HPDE6-E6E7 (cell line): ENCODE results near the gene EBI3.
"Not testable (repeated sequence)": the region's sequence is repeated elsewhere in the genome, so short reads cannot be mapped to it uniquely, and the experiment has no call there.

Experiments
- DNase-seq: peaks from one replicate; pipeline ENCODE4 v3.0.0; 2011; ENCODE audit warnings: missing footprints; ENCODE audit errors: extremely low spot score

Gene EBI3

DNA sequence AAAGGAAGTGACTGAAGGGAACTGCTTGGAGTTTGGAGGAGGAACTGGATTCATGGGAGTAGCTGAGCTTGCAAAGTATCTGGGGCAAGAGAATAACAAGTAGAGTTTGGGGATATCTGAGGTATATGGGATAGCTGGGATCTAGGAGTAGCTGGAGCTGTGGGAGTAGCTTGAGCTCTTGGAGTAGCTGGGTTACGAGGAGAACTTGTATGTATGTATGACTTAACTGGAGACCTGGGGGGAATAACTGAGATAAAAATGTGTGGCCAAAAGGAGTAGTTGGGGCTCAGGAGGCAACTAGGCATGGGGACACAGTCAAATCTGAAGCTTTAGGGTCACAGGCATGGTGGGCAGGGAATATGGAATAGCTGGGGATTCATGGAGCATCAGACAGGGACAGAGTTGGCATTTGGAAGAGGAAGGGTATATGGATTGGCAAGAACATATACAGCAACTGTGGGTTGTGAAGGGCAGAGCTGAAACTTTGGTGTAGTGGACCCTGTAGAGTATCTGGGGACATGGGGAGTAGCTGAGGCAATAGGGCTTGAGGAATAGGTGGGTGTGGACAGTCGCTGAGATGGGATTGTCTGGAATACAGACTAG lies 28.3 kb upstream of the EBI3 start:
- no peak for DNase-seq

DNA sequence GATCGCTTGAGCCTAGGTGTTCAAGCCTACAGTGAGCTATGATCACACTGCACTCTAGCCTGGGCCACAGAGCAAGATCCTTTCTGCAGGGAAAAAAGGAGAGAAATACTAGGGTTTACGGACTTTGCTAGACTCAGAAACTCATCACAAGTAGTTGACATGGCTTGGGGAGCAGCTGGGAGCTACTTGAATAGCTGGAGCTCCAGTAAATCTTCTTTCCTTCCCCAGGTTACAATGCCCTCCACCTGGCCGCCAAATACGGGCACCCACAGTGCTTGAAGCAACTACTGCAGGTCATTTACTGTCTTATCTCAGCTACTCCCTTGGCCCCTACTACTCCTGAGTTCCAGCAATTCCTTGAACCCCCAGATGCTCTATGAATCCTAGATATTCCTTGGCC lies 27.5 kb upstream of the EBI3 start:
- no peak for DNase-seq

DNA sequence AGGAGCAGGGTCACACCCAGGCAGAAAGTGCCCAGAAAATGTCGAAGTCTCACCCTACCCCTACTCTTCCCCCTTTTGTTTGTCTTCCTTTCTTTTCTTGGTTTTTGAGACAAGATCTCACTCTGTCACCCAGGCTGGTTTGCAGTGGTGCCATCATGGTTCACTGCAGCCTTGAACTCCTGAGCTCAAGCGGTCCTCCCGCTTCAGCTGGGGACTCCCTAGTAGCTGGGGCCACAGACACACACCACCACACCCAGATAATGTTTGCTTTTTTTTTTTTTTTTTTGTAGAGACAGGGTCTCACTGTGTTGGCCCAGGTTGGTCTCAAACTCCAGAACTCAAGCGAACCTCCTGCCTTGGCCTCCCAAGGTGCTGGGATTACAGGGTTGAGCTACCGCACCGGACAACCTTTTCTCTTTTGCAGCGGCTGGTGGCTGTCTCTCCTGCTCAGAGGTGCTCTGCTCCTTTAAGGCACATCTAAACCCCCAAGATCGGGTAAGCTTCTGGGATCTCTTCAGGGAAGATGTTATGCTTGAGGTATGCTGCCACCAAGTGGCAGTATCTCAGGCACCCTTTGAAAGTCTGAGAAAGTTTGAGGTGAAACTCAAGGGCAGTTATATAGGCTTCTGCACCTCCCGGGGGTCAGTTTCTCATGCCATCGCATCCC lies 22.4 kb upstream of the EBI3 start:
- DNase-seq, result no peak

- DNase-seq, result no peak
Measured at GRCh38 chr19:4208385-4209094, 20.8 kb upstream of the EBI3 start.

GRCh38 chr19:4210166-4210731 lies 19.1 kb upstream of the EBI3 start:
- no peak for DNase-seq

GRCh38 chr19:4213116-4213515 lies 16.2 kb upstream of the EBI3 start:
- DNase-seq, result no peak

- no peak for DNase-seq
Measured at GRCh38 chr19:4215807-4216206, 13.5 kb upstream of the EBI3 start.

GRCh38 chr19:4216846-4217245 lies 12.5 kb upstream of the EBI3 start:
- no peak for DNase-seq

- DNase-seq, result no peak
Measured at GRCh38 chr19:4217429-4218264, 11.7 kb upstream of the EBI3 start.

DNA sequence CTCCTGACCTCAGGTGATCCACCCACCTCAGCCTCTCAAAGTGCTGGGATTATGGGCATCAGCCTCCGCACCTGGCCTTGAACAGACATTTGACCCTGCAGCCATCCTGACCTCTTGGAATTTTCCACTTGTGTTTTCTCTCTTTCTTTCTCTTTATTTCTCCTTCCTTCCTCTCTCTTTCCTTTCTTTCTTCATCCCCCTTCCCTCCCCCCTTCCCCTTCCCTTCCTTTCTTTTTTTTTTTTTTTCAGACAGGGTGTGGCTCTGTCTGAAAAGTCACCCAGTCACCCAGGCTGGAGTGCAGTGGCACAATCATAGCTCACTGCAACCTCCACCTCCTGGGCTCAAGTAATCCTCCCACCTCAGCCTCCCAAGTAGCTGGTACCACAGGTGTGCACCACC lies 10.8 kb upstream of the EBI3 start:
- DNase-seq, result not testable (repeated sequence)

GRCh38 chr19:4220188-4220587 lies 9.1 kb upstream of the EBI3 start:
- DNase-seq, result no peak

GRCh38 chr19:4224470-4224869 lies 4.9 kb upstream of the EBI3 start:
- no peak for DNase-seq

- no peak for DNase-seq
Measured at GRCh38 chr19:4225885-4226284, 3.4 kb upstream of the EBI3 start.

DNA sequence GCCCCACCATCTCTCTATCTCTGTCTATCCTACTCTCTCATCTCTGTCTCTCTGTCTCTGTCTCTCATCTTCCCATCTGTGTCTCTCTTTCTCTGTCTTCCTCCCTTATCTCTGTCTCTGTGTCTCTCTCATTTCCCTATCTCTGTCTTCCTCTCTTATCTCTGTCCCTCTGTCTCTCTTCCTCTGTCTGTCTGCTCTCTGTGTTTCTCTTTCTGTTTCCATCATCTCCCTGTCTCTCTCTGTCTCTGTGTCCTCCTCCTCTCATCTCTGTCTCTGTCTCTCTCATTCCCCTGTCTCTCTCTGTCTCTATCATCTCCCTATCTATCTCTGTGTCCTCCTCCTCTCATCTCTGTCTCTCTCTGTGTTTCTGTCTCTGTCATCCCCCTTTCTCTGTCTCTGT lies 1.6 kb upstream of the EBI3 start:
- no peak for DNase-seq

DNA sequence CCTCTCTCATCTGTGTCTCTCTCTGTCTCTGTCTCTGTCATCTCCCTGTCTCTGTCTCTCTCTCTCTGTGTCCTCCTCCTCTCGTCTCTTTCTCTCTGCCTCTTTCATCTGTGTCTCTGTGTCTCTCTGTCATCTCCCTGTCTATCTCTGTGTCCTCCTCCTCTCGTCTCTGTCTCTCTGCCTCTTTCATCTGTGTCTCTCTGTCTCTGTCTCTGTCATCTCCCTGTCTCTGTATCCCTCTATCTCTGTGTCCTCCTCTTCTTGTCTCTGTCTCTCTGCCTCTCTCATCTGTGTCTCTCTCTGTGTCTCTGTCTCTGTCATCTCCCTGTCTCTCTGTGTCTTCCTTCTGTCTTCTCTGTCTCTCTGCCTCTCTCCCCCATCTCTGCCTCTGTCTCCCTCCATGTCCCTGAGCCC lies 551 bp upstream of the EBI3 start:
- DNase-seq, result no peak

DNA sequence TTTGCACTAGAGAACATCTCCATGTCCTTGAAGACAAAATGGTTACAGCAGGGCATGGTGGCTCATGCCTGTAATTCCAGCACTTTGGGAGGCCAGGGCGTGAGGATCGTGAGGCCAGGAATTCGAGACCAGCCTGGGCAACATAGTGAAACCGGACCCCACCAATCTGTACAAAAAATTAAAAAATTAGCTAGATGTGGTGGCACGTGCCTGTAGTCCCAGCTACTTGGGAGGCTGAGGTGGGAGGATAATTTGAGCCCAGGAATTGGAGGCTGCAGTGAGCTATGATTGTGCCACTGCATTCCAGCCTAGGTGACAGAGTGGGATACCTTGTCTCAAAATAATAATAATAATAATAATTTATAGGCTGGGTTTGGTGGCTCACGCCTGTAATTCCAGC lies 914 bp downstream of the EBI3 start:
- DNase-seq, result not testable (repeated sequence)

GRCh38 chr19:4231521-4231920 lies 2.2 kb downstream of the EBI3 start:
- DNase-seq, result not testable (repeated sequence)

DNA sequence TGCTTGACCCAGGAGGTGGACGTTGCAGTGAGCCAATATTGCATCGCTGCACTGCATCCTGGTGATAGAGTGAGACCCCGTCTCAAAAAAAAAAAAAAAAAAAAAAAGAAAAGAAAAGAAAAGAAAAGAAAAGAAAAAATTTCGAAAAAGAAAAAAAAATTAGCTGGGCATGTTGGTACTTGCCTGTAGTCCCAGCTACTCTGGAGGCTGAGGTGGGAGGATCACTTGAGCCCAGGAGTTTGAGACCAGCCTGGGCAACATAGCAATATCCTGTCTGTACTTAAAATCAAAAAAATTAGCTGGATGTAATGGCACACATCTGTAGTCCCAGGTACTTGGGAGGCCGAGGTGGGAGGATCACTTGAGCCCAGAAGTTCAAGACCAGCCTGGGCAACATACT lies 2.8 kb downstream of the EBI3 start:
- not testable (repeated sequence) for DNase-seq

- no peak for DNase-seq
Measured at GRCh38 chr19:4232614-4233281, 3.4 kb downstream of the EBI3 start.

GRCh38 chr19:4233282-4233853 lies 4.0 kb downstream of the EBI3 start:
- no peak for DNase-seq
